Germinal center (tissue), 1 donor: Measurements from ENCODE around the gene MYBL2.
"Not testable (repeated sequence)": the region's sequence is repeated elsewhere in the genome, so short reads cannot be mapped to it uniquely, and the experiment has no call there.

ENCODE experiments used
- DNase-seq: peaks from one replicate; pipeline ENCODE4 v3.0.0; 2012; ENCODE audit warnings: mixed read lengths, low spot score

MYBL2 gene

GRCh38 chr20:43751167-43752050 lies 84.5 kb downstream of the MYBL2 start:
- peak; percentile 46 for DNase-seq

DNA sequence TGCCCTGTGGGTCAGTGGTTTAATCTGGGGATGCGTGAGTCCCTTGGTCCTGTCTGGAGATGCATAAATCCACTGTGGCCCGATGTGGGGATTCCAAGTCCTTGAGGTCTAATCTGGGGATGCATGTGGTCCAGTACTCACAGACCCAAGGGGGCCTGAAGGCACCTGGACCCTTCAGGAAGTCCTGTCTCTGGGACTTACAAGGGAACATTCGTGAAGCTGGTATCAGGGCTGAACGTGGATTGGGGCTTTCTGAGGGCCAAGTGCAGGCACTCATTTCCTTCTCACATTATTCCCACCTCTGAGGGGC lies 85.1 kb downstream of the MYBL2 start:
- DNase-seq: no peak

DNA sequence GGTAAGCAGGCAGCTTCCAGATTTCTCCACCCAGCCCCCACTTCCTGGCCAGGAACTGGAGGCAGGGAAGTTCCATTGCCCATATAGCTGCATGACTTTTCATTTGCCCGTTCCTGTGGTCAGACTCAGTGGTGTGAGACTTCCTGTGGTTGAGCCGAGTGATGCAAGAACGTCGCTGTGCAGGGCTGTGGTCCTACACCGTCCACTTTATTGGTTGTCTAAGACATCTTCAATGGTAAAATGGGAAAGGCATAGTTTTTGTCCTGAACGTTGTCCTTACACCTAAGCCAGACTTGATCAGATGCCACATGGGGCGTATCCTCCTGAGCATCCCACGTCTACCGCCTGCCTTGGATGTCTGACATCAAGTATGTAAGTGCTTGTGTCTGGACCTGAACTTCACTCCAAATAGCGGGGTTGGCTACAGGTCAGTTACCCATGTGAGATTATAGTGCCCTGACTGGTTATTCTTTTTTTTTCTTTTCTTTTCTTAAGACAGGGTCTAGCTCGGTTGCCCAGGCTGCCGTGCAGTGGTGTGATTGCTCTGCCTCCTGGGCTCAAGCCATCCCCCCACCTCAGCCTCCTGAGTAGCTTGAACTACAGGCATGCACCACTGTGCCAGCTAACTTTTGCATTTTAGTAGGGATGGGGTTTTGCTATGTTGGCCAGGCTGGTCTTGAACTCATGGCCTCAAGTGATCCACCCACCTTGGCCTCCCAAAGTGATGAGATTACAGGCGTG lies 85.8 kb downstream of the MYBL2 start:
- peak; percentile 24 for DNase-seq

- no peak for DNase-seq
Measured at GRCh38 chr20:43755390-43755789, 88.5 kb downstream of the MYBL2 start.

DNA sequence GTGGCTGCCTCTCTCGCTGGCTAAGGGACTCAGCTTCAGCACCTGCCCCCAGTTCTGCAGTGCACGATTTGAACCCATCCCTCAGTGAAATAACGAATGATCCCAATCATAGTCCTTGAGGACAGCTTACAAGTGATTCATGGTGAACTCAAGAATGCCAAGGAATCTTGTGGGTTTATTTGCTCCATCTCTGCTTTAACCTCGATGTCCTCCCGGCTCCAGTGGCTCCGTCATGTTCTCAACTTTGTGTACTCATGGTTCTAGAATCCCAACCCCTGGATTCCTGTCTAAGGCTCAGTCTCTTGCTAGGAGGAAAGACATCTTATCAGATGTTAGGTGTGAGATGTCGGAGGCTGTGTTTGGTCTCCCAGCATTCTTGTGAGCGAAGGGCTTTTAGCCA lies 88.9 kb downstream of the MYBL2 start:
- no peak for DNase-seq

GRCh38 chr20:43757888-43758287 lies 91.0 kb downstream of the MYBL2 start:
- not testable (repeated sequence) for DNase-seq

- DNase-seq: no peak
Measured at GRCh38 chr20:43761386-43762340, 94.7 kb downstream of the MYBL2 start.

DNA sequence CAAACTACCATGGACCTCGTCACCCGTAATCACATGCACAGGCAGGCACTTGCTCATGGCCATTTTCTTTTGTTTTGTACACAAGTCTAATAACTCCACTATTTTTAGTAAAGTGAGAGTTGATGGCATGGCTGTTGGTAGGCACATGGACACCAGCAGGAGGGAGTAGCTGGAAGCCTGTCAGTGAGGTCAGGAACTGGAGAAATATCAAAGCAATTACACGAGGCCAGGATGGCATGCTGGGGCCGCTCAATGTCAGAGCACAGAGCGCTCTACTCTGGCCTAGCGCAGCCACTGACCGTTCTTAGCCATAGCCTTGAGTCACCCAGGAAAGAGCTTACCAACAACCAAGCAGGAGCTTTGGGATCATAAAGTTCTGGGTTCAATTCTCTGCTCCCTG lies 96.0 kb downstream of the MYBL2 start:
- DNase-seq: no peak

- DNase-seq: no peak
Measured at GRCh38 chr20:43765916-43766315, 99.0 kb downstream of the MYBL2 start.
